H1 (cell line): ENCODE measurements around the gene MAD2L1. TPM values are rescaled to one million over a fixed set of nuclear protein-coding genes. Genes with fewer than 3 reads are reported as not detected.
"Not testable (repeated sequence)": the region's sequence is repeated elsewhere in the genome, so short reads cannot be mapped to it uniquely, and the experiment has no call there.

ENCODE experiments used
- CTCF ChIA-PET: fragments of 300-600 bp; sonication (Branson Sonifier 250); formaldehyde crosslinking; loops from one replicate; lab custom pipeline; 2021; ENCODE audit not compliant: partially characterized antibody; lab: Charles Lee
- POLR2A ChIA-PET: fragments of 300-600 bp; sonication (Branson Sonifier 250); formaldehyde crosslinking; loops from one replicate; lab custom pipeline; 2021; ENCODE audit warnings: inconsistent platforms; ENCODE audit not compliant: partially characterized antibody; lab: Charles Lee
- DNase-seq, 2 experiments: peaks; one replicate each; pipeline versions ENCODE4 v3.0.0 to v3.0.0-alpha.2; 2010 to 2022; ENCODE audit warnings: low spot score in 2 of 2, low read depth in 1 of 2, mixed read lengths in 1 of 2
- FAIRE-seq: peaks from 2 replicates; lab custom pipeline; 2011; peaks lifted over from hg19 to GRCh38; lab: Jason Lieb, UNC
- H2AFZ ChIP-seq: 2 replicates; pipeline ENCODE4 v1.8.1; 2012; ENCODE audit warnings: low read length, inconsistent platforms
- H2AK5ac ChIP-seq: 2 replicates; pipeline ENCODE4 v1.6.1; 2013; ENCODE audit warnings: low read depth, low read length
- H2BK120ac ChIP-seq: replicated peaks from 2 replicates; pipeline ENCODE3; 2013; ENCODE audit warnings: low read depth, low read length, inconsistent platforms
- H2BK12ac ChIP-seq: 2 replicates; pipeline ENCODE4 v1.6.1; 2013; ENCODE audit warnings: low read depth, low read length
- H2BK15ac ChIP-seq: 2 replicates; pipeline ENCODE4 v1.6.1; 2013; ENCODE audit warnings: low read length
- H2BK20ac ChIP-seq: 2 replicates; pipeline ENCODE4 v1.6.1; 2013; ENCODE audit warnings: low read length
- H2BK5ac ChIP-seq: 2 replicates; pipeline ENCODE4 v1.6.1; 2013; ENCODE audit warnings: low read depth, low read length
- H3K14ac ChIP-seq: 2 replicates; pipeline ENCODE4 v1.6.1; 2013; ENCODE audit warnings: inconsistent platforms; ENCODE audit not compliant: insufficient read length
- H3K18ac ChIP-seq: 2 replicates; pipeline ENCODE4 v1.6.1; 2013; ENCODE audit warnings: low read length; ENCODE audit errors: extremely low read depth
- H3K23ac ChIP-seq: 2 replicates; pipeline ENCODE4 v1.6.1; 2013; ENCODE audit warnings: inconsistent platforms; ENCODE audit not compliant: insufficient read length
- H3K23me2 ChIP-seq: 2 replicates; pipeline ENCODE4 v1.6.1; 2013; ENCODE audit warnings: low read depth, low read length
- H3K27ac ChIP-seq: 2 replicates; pipeline ENCODE4 v1.6.1; 2011; ENCODE audit warnings: low read depth, low read length, inconsistent platforms
- H3K27me3 ChIP-seq, 4 experiments: replicated peaks in 1 of 4; 1 replicate in 1 of 4; 2 replicates in 3 of 4; pipeline versions ENCODE4 v1.6.1 to v1.8.1; 2011 to 2013; ENCODE audit warnings: low read length in 3 of 4, mild to moderate bottlenecking in 3 of 4, inconsistent platforms in 2 of 4, mixed read lengths in 2 of 4, moderate library complexity in 1 of 4; ENCODE audit not compliant: control insufficient read depth in 3 of 4, insufficient read depth in 3 of 4; ENCODE audit errors: extremely low read depth in 1 of 4
- H3K36me3 ChIP-seq, 4 experiments: 2 replicates each; pipeline versions ENCODE4 v1.6.1 to v1.8.1; 2011 to 2013; ENCODE audit warnings: mild to moderate bottlenecking in 4 of 4, low read length in 3 of 4, moderate library complexity in 2 of 4, control low read depth in 1 of 4, inconsistent platforms in 1 of 4; ENCODE audit not compliant: insufficient read depth in 4 of 4, control insufficient read depth in 2 of 4
- H3K4ac ChIP-seq: replicated peaks from 2 replicates; pipeline ENCODE3; 2013; ENCODE audit warnings: low read length, low read depth, mixed read lengths, inconsistent platforms; ENCODE audit not compliant: insufficient read length
- H3K4me1 ChIP-seq, 4 experiments: replicated peaks in 1 of 4; 1 replicate in 1 of 4; 2 replicates in 3 of 4; pipeline versions ENCODE4 v1.6.1 to v1.8.1; 2011 to 2013; ENCODE audit warnings: low read length in 3 of 4, inconsistent platforms in 2 of 4, mixed read lengths in 1 of 4; ENCODE audit not compliant: insufficient read depth in 4 of 4, control insufficient read depth in 3 of 4
- H3K4me2 ChIP-seq, 2 experiments: 2 replicates each; pipeline versions ENCODE4 v1.6.1 to v1.8.1; 2011 to 2013; ENCODE audit warnings: low read depth in 2 of 2, low read length in 2 of 2, control low read depth in 1 of 2, inconsistent platforms in 1 of 2, mild to moderate bottlenecking in 1 of 2; ENCODE audit not compliant: insufficient read depth in 1 of 2
- H3K4me3 ChIP-seq, 4 experiments: fragments of 200-600, 300-600 bp in 1 of 4; sonication (generic), shearing (Covaris generic), sonication (Bioruptor Twin) in 1 of 4; 2 replicates each; pipeline versions ENCODE4 v1.5.1 to v1.8.1; 2011 to 2016; ENCODE audit warnings: low read length in 4 of 4, low read depth in 3 of 4, control low read depth in 2 of 4, inconsistent platforms in 2 of 4, mild to moderate bottlenecking in 2 of 4, mixed read lengths in 1 of 4, moderate library complexity in 1 of 4; ENCODE audit not compliant: insufficient read depth in 2 of 4; ENCODE audit errors: extremely low read depth in 1 of 4
- H3K56ac ChIP-seq: replicated peaks from 2 replicates; pipeline ENCODE3; 2013; ENCODE audit warnings: low read depth, mild to moderate bottlenecking, mixed read lengths, low read length, inconsistent platforms; ENCODE audit not compliant: insufficient read length
- H3K79me1 ChIP-seq: 2 replicates; pipeline ENCODE4 v1.6.1; 2013; ENCODE audit warnings: low read depth, low read length, control low read depth
- H3K79me2 ChIP-seq, 2 experiments: 2 replicates each; pipeline versions ENCODE4 v1.6.1 to v1.8.1; 2012 to 2013; ENCODE audit warnings: low read length in 2 of 2, mild to moderate bottlenecking in 2 of 2, inconsistent platforms in 1 of 2; ENCODE audit not compliant: insufficient read depth in 2 of 2, control insufficient read depth in 1 of 2
- H3K9ac ChIP-seq, 4 experiments: replicated peaks in 1 of 4; 1 replicate in 1 of 4; 2 replicates in 3 of 4; pipeline versions ENCODE4 v1.6.1 to v1.8.1; 2011 to 2013; ENCODE audit warnings: low read depth in 3 of 4, low read length in 3 of 4, control low read depth in 2 of 4, mild to moderate bottlenecking in 2 of 4, moderate library complexity in 2 of 4, inconsistent platforms in 1 of 4; ENCODE audit errors: extremely low read depth in 1 of 4
- H3K9me3 ChIP-seq, 2 experiments: 2 replicates each; pipeline versions ENCODE4 v1.6.1 to v1.8.1; 2012 to 2013; ENCODE audit warnings: mild to moderate bottlenecking in 2 of 2, moderate library complexity in 2 of 2, control low read depth in 1 of 2, inconsistent platforms in 1 of 2, low read depth in 1 of 2, low read length in 1 of 2, mixed read lengths in 1 of 2; ENCODE audit not compliant: insufficient read depth in 2 of 2
- H4K20me1 ChIP-seq, 2 experiments: replicated peaks in 1 of 2; 2 replicates each; pipeline versions ENCODE3 to v1.8.1; 2011 to 2013; ENCODE audit warnings: inconsistent platforms in 2 of 2, low read length in 2 of 2, mild to moderate bottlenecking in 1 of 2; ENCODE audit not compliant: insufficient read depth in 2 of 2, control insufficient read depth in 1 of 2
- H4K5ac ChIP-seq: 2 replicates; pipeline ENCODE4 v1.6.1; 2013; ENCODE audit warnings: low read length, low read depth, mixed read lengths, inconsistent platforms; ENCODE audit not compliant: insufficient read length
- H4K8ac ChIP-seq: 2 replicates; pipeline ENCODE4 v1.8.0; 2013; ENCODE audit warnings: mild to moderate bottlenecking, moderate library complexity, low read length, inconsistent platforms; ENCODE audit not compliant: insufficient read depth; ENCODE audit errors: extremely low read depth
- H4K91ac ChIP-seq: replicated peaks from 2 replicates; pipeline ENCODE3; 2013; ENCODE audit warnings: low read length, mixed read lengths, inconsistent platforms; ENCODE audit not compliant: insufficient read length
- JUN ChIP-seq: IDR thresholded peaks from 2 replicates; pipeline ENCODE4 v1.6.1; 2011; ENCODE audit warnings: low read depth, mild to moderate bottlenecking, improper control_type of control experiment, low read length
- KDM1A ChIP-seq: fragments of 200-600, 300-600 bp; sonication (generic); IDR thresholded peaks from 2 replicates; pipeline ENCODE4 v1.7.1; 2016; ENCODE audit warnings: mild to moderate bottlenecking, low read length, borderline replicate concordance
- WGBS, 2 experiments: shearing (Covaris generic) in 1 of 2; methylation state at CpG; one replicate each; pipeline versions ENCODE4 v1.1.6 to v1.1.7; 2013 to 2015; ENCODE audit warnings: low lambda C conversion rate in 2 of 2, mixed read lengths in 2 of 2, inconsistent platforms in 1 of 2, low coverage in 1 of 2, missing lambda C conversion rate in 1 of 2; ENCODE audit not compliant: insufficient replicate concordance in 2 of 2, insufficient coverage in 1 of 2, insufficient read length in 1 of 2; ENCODE audit errors: extremely low coverage in 1 of 2, missing lambda C conversion rate in 1 of 2; 5-methylcytosine and 5-hydroxymethylcytosine counted together
- polyA plus RNA-seq, 7 experiments: library from polyadenylated mRNA; depleted of rRNA in 3 of 7; stranded (reverse) in 5 of 7; unstranded in 2 of 7; fragments of >200 nt in 5 of 7; fragments of 200-250 nt in 2 of 7; gene quantifications; 1 replicate in 5 of 7; 2 replicates in 1 of 7; 4 replicates in 1 of 7; pipeline versions ENCODE4 v1.2.1 to v1.2.3, GENCODE V29; 2011 to 2013; ENCODE audit warnings: missing spikeins in 2 of 7, mixed read lengths in 2 of 7
- total RNA-seq: library from RNA; stranded (reverse); fragmentation: NEBNext Ultra II Directional; extraction: Animal tissue kit (Norgen Biotek cat#: 25700); gene quantifications from 2 replicates; pipeline ENCODE4 v1.2.1, GENCODE V29; 2021

Gene MAD2L1
- total and polyA plus RNA-seq, 2 of the 8 experiments (the other 6 are each of a cell fraction or from before 2014, with no cell fraction given), result 51.1 to 88.1 TPM

DNA sequence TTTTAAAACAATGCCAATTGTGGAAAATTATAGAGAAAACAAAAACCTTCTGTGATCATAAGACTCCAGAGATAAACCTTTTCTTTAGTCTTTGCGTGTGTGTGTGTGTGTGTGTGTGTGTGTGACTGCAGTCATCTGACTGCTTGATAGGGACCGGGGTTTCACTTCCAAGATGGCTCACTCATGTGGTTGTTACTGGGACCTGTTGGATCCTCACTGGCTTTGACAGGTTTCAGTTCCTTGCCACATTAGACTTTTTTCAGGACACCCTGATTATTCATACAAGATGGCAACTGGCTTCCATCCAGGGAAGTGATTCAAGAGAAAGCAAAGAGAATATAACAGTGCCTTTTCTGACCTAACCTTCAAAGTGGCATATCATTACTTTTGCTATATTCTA is 21.9 kb upstream of the MAD2L1 start (continued):
- no peak for TF ChIP-seq JUN
- TF ChIP-seq KDM1A, result no peak

GRCh38 chr4:120088066-120088465 is 21.4 kb upstream of the MAD2L1 start:
- H4K91ac ChIP-seq, CTCF ChIA-PET, H3K14ac ChIP-seq, H3K36me3 ChIP-seq, H2BK120ac ChIP-seq, H3K27ac ChIP-seq, H2AFZ ChIP-seq, H4K8ac ChIP-seq, H3K23ac ChIP-seq, H3K4ac ChIP-seq, H2BK15ac ChIP-seq, POLR2A ChIA-PET, H3K27me3 ChIP-seq, H3K9me3 ChIP-seq, H2BK20ac ChIP-seq, H2BK12ac ChIP-seq, DNase-seq, H3K18ac ChIP-seq, H2BK5ac ChIP-seq, H2AK5ac ChIP-seq, H3K79me1 ChIP-seq, H3K4me1 ChIP-seq, H3K9ac ChIP-seq, H4K5ac ChIP-seq, H3K56ac ChIP-seq, H4K20me1 ChIP-seq, H3K79me2 ChIP-seq, H3K4me2 ChIP-seq, H3K4me3 ChIP-seq, H3K23me2 ChIP-seq, FAIRE-seq: not testable (repeated sequence)
- WGBS, 2 experiments, result 50% methylated on average over 1 of the region's 1 CpG; no CpG with 5 or more reads in 1 of the 2 experiments
